Renal cortical epithelial cell (primary cell): Measurements from ENCODE around the gene NT5C1B. TPM values are rescaled to one million over a fixed set of nuclear protein-coding genes. Genes with fewer than 3 reads are reported as not detected.
"Not testable (repeated sequence)": the region's sequence is repeated elsewhere in the genome, so short reads cannot be mapped to it uniquely, and the experiment has no call there.

Experiments
- DNase-seq: peaks from one replicate; pipeline ENCODE4 v3.0.0-alpha.2; 2011; ENCODE audit warnings: low read depth
- total RNA-seq: library from RNA; depleted of rRNA; stranded (reverse); fragments of >200 nt; gene quantifications from 2 replicates; pipeline ENCODE4 v1.2.3, GENCODE V29; 2014

Gene NT5C1B
- total RNA-seq = not detected in 2 replicates

- no peak for DNase-seq
Measured at GRCh38 chr2:18589354-18589753, at the start of gene NT5C1B. TSS of gene NT5C1B (minus strand) at chr2:18589569. CDS start at chr2:18589468, 101 bp downstream.

DNA sequence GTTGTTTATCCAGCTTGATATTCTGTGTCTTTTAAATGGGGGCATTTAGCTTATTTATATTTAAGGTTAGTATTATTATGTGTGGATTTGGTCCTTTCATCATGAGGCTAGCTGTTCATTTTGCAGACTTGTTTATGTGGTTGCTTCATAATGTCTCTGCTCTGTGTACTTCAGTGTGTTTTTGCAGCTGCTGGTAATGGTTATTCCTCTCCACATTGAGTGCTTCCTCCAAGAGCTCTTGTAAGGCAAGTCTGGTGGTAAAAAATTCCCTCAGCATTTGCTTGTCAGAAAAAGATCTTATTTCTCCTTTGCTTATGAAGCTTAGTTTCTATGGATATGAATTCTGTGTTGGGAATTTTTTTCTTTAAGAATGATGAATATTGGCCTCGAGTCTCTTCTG lies 47.8 kb upstream of the NT5C1B start:
- DNase-seq = no peak

- not testable (repeated sequence) for DNase-seq
Measured at GRCh38 chr2:18632699-18633098, 43.3 kb upstream of the NT5C1B start.

DNA sequence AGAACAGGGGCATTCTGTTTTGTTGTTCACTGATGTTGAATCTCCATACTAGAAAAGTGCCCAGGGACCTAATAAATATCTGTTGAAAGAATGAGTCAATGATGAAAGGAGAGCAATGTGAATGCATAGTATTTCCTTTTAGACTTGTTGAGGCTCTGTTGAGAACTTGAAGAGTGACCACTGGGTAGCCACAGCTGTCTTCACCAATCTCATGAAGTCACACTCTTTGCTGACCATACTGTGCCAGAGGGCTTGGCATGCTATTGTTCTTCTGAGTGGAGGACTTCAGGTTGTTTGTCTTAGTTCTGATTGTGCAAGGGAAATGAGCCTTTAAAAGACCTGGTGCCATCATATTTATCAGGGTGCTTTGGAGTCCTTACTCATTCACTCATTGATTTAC lies 41.6 kb upstream of the NT5C1B start:
- DNase-seq = no peak

GRCh38 chr2:18630541-18630940 lies 41.2 kb upstream of the NT5C1B start:
- DNase-seq = no peak

DNA sequence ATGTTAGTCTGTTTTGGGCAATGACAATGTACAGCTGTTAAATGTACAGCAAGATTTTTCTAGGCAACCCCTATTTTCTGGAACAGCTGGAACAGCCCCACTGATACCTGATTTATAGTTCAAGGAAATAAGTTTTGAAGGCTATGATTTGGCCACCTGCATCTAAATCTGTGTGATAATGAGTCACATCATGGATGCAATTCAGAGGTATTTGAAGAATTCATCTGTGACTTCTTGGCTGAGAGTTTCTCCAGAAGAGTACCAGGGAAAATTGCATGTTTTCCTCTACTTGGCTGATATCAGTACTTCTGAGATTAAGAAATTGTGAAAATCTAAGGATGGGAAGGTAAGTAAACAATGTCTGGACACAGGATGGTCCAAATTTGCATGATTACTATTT lies 40.7 kb upstream of the NT5C1B start:
- DNase-seq = peak; percentile 61

DNA sequence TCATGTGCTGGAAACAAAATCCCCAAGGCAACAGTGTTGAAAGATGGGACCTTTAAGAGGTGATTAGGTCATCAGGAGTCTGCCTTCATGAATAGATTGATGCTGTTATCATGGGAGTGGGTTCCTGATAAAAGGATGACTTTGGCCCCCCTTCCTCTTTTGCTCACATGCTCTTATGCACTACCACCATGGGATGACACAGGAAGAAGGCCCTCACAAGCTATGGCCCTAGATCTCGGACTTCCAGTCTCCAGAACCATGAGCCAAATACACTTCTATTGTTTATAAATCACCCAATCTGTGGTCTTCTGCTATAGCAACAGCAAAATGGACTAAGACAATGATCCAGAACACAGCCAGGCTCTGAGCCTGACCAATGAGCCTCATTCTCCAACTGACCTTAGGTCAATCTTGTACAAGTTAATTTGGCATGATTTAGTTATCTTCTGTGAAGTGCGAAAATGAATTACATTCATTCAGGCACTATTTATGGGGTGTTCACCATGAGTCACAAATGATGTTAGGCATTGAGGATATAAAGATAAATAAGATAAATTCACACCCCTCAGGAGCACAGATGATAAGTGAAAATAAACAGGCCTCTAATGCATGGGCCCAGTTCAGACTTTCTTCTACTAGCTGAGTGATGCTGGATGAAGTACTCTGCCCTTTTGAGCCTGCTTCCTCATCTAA lies 37.7 kb upstream of the NT5C1B start:
- DNase-seq = peak; percentile 4

DNA sequence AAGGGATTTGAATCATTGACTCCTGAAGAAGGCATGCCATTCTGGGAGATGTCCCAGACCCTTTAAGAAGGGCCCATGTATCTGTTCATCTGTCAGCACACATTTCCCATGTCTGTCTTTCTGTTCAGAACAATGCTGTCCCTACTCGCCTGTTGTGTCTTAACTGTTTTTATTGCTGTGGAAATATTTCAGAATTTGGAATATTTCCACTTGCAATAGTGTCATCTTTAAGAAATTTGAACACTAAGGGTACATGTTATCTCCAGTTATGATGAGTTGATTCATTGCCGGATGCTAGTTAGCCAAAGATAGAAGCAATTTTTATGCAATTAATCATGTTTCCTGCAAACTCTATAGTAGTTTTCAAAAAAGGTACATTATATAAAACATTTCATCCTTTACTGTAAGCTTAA lies 36.9 kb upstream of the NT5C1B start:
- DNase-seq = no peak

- no peak for DNase-seq
Measured at GRCh38 chr2:18625563-18625962, 36.2 kb upstream of the NT5C1B start.

DNA sequence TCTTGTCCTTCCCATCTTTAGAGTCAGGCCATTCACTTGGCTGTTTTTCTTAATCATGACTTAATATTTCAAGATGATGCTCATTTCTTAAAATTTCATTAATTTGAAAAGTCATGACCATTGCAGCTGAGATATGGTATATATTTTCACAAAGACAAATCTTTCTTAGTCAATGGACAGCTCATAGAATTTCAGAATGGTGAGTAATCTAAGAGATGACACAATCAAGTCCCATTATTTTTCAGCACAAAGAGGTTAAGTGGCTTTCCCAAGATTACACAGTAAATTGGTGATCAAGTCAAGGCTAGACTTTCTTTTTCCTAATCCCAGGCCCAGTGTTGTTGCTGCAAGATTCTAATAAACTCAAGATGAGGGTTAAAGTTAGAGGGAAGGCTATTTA lies 34.4 kb upstream of the NT5C1B start:
- DNase-seq = peak; percentile 48

DNA sequence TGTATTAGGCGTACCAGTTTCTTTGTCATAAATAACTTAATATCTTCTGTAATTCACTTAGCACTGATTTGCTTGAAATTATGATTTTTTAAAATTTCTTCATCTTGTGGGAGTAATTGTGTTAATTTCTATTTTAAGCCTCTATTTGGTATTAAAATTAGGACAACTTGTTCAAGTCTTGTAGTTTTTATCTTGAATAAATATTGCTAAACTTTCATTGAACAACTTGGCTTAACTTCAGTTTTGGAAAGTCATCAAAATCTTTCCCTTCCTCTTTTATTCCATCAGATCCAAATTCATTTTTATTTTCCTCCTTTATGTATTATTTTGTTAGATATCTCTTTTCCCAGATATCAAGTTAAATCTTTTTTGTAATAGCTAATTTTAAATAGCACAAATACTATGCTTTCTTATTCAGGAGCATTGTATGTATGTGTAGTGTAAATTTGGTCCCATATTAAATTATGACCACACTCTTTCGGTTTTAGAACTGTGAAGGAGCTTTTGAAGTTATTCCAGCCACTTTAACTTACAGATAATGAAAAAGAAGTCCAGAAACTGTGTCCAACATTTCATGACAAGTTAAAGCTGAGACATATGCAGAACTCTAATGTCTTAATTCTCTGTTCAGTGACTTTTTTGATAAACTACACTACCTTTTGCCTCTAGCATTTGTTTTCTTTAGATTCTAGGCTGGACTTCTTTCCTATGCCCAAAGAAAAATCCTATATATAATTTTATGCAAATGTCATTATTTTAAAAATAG lies 31.7 kb upstream of the NT5C1B start:
- no peak for DNase-seq

DNA sequence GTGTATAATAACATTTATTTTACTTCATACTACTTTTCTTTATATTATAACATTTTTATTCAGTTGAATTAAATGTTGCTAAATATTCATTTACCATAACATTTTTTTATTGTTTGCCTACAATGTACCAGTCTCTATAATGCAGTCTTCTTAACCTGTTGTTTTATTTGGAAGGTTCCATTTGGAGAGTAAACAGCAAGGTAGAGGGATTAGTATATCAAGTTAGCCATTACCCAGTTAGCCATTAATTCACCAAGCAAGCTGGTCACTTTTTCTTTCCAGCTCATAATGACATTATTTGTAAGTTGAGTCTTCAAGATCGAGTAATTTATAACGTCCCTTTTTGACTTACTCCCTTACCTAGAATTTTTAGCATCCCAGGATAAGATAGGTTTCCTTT lies 29.7 kb upstream of the NT5C1B start:
- peak; percentile 43 for DNase-seq

DNA sequence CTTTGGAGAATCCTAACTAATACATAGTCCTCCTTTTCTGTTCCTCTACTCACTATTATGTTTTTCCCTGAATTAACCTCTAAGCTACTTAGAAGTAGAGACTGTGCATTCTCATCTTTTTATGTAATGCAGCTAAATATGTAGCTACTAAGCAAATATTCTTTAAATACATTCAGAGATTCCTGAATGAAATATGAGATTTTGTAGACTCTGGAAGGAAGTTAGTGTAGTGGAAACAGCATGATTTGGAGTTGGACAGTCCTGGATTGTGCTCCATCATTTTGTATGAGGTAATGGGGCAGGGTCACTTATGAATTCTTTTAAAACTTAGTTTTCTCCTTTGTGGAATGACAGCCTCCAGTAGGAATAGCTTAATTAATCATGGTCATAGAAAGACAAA lies 24.7 kb upstream of the NT5C1B start:
- no peak for DNase-seq

- no peak for DNase-seq
Measured at GRCh38 chr2:18612133-18612532, 22.8 kb upstream of the NT5C1B start.

DNA sequence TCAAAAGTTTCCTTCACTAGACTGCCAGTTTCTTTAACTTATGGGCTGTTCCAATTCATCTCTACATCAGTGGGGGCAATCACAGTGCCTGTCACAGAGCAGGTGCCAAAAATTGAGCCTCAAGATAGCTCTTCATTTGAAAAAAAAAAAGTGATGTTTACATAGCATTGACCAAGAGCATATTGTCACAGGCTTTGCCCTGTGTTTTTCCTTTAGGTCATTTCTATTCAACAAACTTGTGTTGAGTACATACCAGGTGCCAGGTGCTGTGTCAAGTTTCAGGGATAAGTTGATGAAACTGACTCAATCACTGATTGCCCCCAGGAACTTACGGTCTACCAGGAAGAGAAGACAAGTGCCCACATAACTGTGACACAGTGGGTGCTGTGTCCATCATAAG lies 22.2 kb upstream of the NT5C1B start:
- no peak for DNase-seq

DNA sequence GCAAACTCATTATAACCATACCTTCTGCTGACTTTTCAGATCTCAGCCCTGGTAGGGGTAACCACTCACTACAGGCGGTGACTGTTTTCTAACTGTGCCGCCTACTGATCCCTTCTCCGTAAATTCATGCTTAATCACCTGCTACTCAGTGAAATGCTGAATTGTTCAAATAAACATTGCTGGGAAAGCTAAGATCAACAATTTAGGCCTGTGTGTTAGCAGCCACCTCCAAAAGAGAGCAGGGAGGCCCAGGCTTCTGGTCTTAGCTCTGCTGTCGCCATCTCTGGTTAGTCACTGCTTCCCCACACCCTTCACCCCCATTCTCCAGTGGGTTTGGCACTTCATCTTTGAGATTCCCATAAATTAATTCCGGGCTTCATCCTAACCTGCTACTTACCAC lies 21.8 kb upstream of the NT5C1B start:
- no peak for DNase-seq

DNA sequence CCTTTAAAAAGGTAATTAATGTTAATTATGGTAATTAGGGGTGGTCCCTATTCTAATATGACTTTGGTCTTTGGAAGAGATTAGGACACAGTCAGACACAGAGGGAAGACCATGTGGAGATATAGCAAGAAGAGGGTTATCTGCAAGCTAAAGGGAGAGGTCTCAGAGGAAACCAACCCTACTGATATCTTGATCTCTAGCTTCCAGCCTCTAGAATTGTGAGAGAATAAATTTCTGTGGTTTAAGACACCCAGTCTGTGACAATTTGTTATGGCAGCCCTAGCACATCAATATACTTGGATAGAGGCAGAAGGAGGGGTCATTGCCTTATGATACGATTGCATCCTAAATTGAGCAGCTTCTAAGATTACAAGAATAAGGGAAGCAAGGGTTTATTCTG lies 21.3 kb upstream of the NT5C1B start:
- DNase-seq = no peak

DNA sequence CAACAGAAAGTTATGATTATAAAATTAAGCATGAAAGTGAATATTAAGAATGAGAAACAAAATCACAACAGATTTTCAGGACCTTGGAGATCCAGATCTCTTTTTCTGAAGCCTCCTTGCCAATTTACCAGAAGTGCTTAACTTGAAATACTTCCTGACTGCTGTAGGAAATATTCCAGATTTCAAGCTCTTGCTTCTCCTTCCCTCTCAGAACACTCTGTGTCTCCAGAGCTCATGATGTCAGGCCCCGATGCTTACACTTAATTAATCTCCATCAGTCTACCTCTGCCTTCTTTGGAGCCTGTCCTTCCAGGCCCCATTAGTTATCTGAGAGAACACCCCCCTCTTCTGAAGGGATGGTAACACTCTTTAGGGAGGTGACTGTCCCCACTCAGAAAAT lies 20.7 kb upstream of the NT5C1B start:
- no peak for DNase-seq

- DNase-seq = no peak
Measured at GRCh38 chr2:18605115-18605514, 15.7 kb upstream of the NT5C1B start.

DNA sequence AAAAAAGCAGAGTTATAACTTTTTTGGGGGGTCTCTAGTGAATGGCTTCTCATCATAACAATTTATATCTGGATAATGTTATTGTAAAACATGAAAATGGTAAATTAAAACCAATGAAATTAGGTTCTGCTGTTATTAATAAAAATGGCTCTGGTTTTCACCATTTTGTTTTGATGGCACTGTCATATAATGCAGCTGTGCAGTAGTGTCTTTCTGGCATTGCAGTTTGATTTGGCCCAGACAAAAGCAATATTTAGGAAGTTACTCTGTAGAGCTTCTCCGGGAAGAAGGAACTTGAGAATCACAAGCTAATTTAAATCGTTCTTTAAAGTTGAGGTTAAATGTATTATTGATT lies 15.1 kb upstream of the NT5C1B start:
- DNase-seq = no peak

- no peak for DNase-seq
Measured at GRCh38 chr2:18603854-18604530, 14.6 kb upstream of the NT5C1B start.

- no peak for DNase-seq
Measured at GRCh38 chr2:18602298-18602697, 12.9 kb upstream of the NT5C1B start.

DNA sequence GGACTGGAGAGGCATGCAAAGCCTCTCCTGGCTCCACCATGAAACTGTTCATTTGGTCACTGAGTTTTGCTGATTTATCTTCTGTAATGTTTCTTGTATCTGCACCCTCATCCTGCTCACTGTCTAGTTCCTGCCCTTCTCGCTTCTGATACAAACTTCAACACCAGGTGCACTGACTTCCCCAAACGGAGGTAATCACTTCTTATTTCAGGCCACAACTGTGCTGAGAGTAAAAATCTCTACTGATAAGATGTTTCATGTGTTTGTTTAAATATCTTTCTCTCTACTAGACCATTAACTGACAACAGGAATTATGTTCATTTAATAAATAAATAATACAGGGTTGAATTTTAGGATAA lies 10.9 kb upstream of the NT5C1B start:
- DNase-seq = no peak
